ENCODE data around the gene ENSA. TPM values are rescaled to one million over a fixed set of nuclear protein-coding genes. Genes with fewer than 3 reads are reported as not detected.
"Not testable (repeated sequence)": the region's sequence is repeated elsewhere in the genome, so short reads cannot be mapped to it uniquely, and the experiment has no call there.

ENSA gene
- total RNA-seq, 6 experiments from 2014 or later = 60.4 to 166 (median 71.2) TPM

GRCh38 chr1:150650193-150650592, 20.8 kb upstream of the ENSA start:
- peaks cover 0 to 31% (median 5%) of the 10 kb centered on the region in 4 donors for H3K36me3 ChIP-seq
- peaks cover 0 to 3% (median 0%) of the 10 kb centered on the region in 4 donors for H3K4me1 ChIP-seq
- DNase-seq (no peak), ATAC-seq (peak in 2 of 4 donors; percentile 19)
- no peak overlapping the region for H3K27ac ChIP-seq
- no peaks in the 10 kb centered on the region for H3K27me3 ChIP-seq
- no CpG with 5 or more reads among the region's 1 CpG for WGBS (ENCODE audit: insufficient coverage, low coverage, low lambda C conversion rate, missing lambda C conversion rate)
- TF ChIP-seq POLR2A (IDR thresholded peaks at IDR 0.05) (no peak), CTCF (IDR thresholded peaks at IDR 0.05) (no peak)
- no peaks in the 10 kb centered on the region for H3K9me3 ChIP-seq
- H3K4me3 ChIP-seq = no peak overlapping the region
- intact Hi-C loops (cut with DNase I) = no loop called here

- Histone ChIP-seq H3K27ac (no peak overlapping the region), H3K4me1 (no peaks in the 10 kb centered on the region), H3K9me3 (no peaks in the 10 kb centered on the region), H3K27me3 (no peaks in the 10 kb centered on the region), H3K4me3 (no peak overlapping the region), H3K36me3 (peaks cover 0 to 33% (median 5%) of the 10 kb centered on the region in 4 donors)
- no peak for TF ChIP-seq CTCF (IDR thresholded peaks at IDR 0.05)
- TF ChIP-seq POLR2A (IDR thresholded peaks at IDR 0.05) = no peak
- DNase-seq (no peak), ATAC-seq (no peak)
- intact Hi-C loops (cut with DNase I) = no loop called here
- WGBS (ENCODE audit: insufficient coverage, low coverage, low lambda C conversion rate, missing lambda C conversion rate) = 92% methylated on average over 4 of the region's 5 CpGs
Observed at GRCh38 chr1:150649441-150650075, 20.1 kb upstream of the ENSA start.

GRCh38 chr1:150642296-150642695, 12.9 kb upstream of the ENSA start:
- DNase-seq = no peak
- no peak overlapping the region for H3K27ac ChIP-seq
- intact Hi-C loops (cut with DNase I) = no loop called here
- no peaks in the 10 kb centered on the region for H3K4me1 ChIP-seq
- WGBS (ENCODE audit: insufficient coverage, low coverage, low lambda C conversion rate, missing lambda C conversion rate) = 85% methylated on average over 4 of the region's 4 CpGs
- no peak overlapping the region for H3K4me3 ChIP-seq
- H3K9me3 ChIP-seq = no peaks in the 10 kb centered on the region
- TF ChIP-seq POLR2A (IDR thresholded peaks at IDR 0.05) (no peak), CTCF (IDR thresholded peaks at IDR 0.05) (no peak)
- H3K27me3 ChIP-seq = no peaks in the 10 kb centered on the region
- H3K36me3 ChIP-seq = peaks cover 0 to 21% (median 0%) of the 10 kb centered on the region in 4 donors
- ATAC-seq = no peak

GRCh38 chr1:150641126-150641815, 11.9 kb upstream of the ENSA start:
- H3K4me1 ChIP-seq; intact Hi-C loops (cut with DNase I); H3K27ac ChIP-seq; ATAC-seq; H3K4me3 ChIP-seq; H3K27me3 ChIP-seq; DNase-seq; H3K9me3 ChIP-seq: not testable (repeated sequence)
- WGBS (ENCODE audit: insufficient coverage, low coverage, low lambda C conversion rate, missing lambda C conversion rate) = 94% methylated on average over 9 of the region's 9 CpGs
- H3K36me3 ChIP-seq = peaks cover 0 to 10% (median 0%) of the 10 kb centered on the region in 4 donors

- H3K4me1 ChIP-seq; H3K36me3 ChIP-seq; H3K27me3 ChIP-seq; intact Hi-C loops (cut with DNase I); H3K9me3 ChIP-seq; H3K27ac ChIP-seq; DNase-seq; H3K4me3 ChIP-seq: not testable (repeated sequence)
- peak in 1 of 4 donors; percentile 32 for ATAC-seq
- 61% methylated on average over 6 of the region's 6 CpGs for WGBS (ENCODE audit: insufficient coverage, low coverage, low lambda C conversion rate, missing lambda C conversion rate)
Observed at GRCh38 chr1:150638430-150638829, 9.0 kb upstream of the ENSA start.

GRCh38 chr1:150634839-150635622, 5.6 kb upstream of the ENSA start:
- H3K9me3 ChIP-seq; ATAC-seq; H3K4me3 ChIP-seq; H3K27me3 ChIP-seq; intact Hi-C loops (cut with DNase I); H3K4me1 ChIP-seq; H3K36me3 ChIP-seq; DNase-seq; H3K27ac ChIP-seq: not testable (repeated sequence)
- 75% methylated on average over 14 of the region's 17 CpGs for WGBS (ENCODE audit: insufficient coverage, low coverage, low lambda C conversion rate, missing lambda C conversion rate)

Data from right lobe of liver (tissue), 6 donors.